Liver (tissue), 3 donors: Measurements from ENCODE around the gene SPN.

Source experiments
- EGR1 ChIP-seq, 2 donors: IDR thresholded peaks; 2 replicates each; pipeline ENCODE4 v1.6.1; 2016 to 2018; ENCODE audit warnings: antibody characterized with exemption in 2 of 2, low read depth in 2 of 2
- RAD21 ChIP-seq, 2 donors: IDR thresholded peaks; 2 replicates each; pipeline ENCODE4 v1.6.1; 2016; ENCODE audit warnings: antibody characterized with exemption in 2 of 2, mild to moderate bottlenecking in 2 of 2
- TAF1 ChIP-seq: conservative IDR thresholded peaks from 2 replicates; pipeline ENCODE4 v1.6.1; 2016; ENCODE audit warnings: antibody characterized with exemption, mild to moderate bottlenecking
- TF ChIP-seq, protein P1 (sequence below): fragments of 150-350 bp; IDR thresholded peaks from 2 replicates; pipeline ENCODE4 v1.5.1; 2017; ENCODE audit warnings: improper control_type of control experiment, low read depth, low read length; ENCODE audit not compliant: missing input control
- donor health status: healthy.
- donor health status: healthy.

DNA sequence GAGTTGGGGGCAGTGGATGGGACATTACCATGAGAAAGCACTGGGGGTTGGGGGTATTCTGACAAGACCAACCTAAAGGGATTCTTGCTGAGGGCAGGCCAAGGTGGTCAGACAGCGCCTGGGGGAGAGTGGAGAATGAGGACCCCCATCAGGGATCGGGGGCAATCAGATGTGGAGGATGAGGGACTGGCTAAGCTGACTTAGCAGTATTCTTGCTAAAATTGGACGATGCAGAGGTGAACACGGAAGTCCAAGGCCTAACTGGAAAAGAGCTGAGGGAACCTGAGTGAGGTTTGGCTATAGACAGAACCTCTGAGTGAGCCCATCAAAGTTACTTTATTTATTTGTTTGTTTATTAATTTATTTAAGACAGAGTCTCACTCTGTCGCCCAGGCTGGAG is 25.1 kb downstream of the SPN start:
- TF ChIP-seq, protein P1, sequence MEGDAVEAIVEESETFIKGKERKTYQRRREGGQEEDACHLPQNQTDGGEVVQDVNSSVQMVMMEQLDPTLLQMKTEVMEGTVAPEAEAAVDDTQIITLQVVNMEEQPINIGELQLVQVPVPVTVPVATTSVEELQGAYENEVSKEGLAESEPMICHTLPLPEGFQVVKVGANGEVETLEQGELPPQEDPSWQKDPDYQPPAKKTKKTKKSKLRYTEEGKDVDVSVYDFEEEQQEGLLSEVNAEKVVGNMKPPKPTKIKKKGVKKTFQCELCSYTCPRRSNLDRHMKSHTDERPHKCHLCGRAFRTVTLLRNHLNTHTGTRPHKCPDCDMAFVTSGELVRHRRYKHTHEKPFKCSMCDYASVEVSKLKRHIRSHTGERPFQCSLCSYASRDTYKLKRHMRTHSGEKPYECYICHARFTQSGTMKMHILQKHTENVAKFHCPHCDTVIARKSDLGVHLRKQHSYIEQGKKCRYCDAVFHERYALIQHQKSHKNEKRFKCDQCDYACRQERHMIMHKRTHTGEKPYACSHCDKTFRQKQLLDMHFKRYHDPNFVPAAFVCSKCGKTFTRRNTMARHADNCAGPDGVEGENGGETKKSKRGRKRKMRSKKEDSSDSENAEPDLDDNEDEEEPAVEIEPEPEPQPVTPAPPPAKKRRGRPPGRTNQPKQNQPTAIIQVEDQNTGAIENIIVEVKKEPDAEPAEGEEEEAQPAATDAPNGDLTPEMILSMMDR: no peak
- TF ChIP-seq TAF1 (no peak), EGR1 (IDR thresholded peaks at IDR 0.05; ENCODE audit: low read depth in 2 of 2) (no peak), RAD21 (IDR thresholded peaks at IDR 0.05) (no peak)
